ENCODE measurements around the gene ECSCR. TPM values are rescaled to one million over a fixed set of nuclear protein-coding genes. Genes with fewer than 3 reads are reported as not detected.

Gene ECSCR
- total RNA-seq, 2 experiments from 2014 or later, result not detected

DNA sequence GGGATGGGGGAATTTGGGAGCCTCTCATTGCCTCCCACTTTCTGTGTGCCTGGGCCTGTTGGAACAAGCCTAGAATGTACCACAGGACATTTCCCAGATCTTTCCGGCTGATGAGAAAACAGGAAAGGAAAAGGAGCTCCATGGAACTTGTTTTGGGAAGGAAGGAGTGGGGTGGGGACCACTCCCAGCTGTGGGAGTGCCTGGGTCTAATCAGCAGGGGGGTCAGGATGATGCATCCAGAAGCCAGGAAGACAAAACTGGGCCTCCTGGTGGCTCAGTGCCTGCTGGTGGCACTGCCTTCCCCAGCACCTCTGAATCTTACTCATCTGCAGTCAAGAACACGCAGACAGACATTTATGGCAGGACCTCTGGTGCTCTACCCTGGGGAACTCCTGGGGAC is 11.0 kb upstream of the ECSCR start:
- no peak for ATAC-seq
- H3K36me3 Mint-ChIP-seq (ENCODE audit: low read depth), result peaks cover 35% of the 10 kb centered on the region
- H3K9me3 Mint-ChIP-seq (ENCODE audit: insufficient read depth), result no peaks in the 10 kb centered on the region
- no peak for DNase-seq
- CTCF ChIA-PET, result interaction anchor here (1.7 to 3.6 kb wide), 2 partner anchors 9 to 51 kb away, joined by 7 to 13 read pairs; partner anchors contain the start of gene STING1
- peak overlapping the region; percentile 63 for H3K27ac Mint-ChIP-seq
- H3K27me3 Mint-ChIP-seq (ENCODE audit: low read depth), result no peaks in the 10 kb centered on the region
- peaks cover 75% of the 10 kb centered on the region for H3K4me1 Mint-ChIP-seq (ENCODE audit: low read depth)
- no peak overlapping the region for H3K4me3 Mint-ChIP-seq
- POLR2A ChIA-PET, result interaction anchor here (0.6 to 1.6 kb wide), 3 partner anchors 9 to 1734 kb away, joined by 3 to 5 read pairs (median 3); partner anchors contain the start of gene STING1

- peaks cover 79% of the 10 kb centered on the region for H3K4me1 Mint-ChIP-seq (ENCODE audit: low read depth)
- no peak overlapping the region for H3K4me3 Mint-ChIP-seq
- ChIA-PET CTCF (interaction anchor here (1.7 to 3.6 kb wide), 2 partner anchors 9 to 50 kb away, joined by 7 to 13 read pairs; partner anchors contain the start of gene STING1), POLR2A (interaction anchor here (0.6 to 1.6 kb wide), 2 partner anchors 9 to 1733 kb away, joined by 3 to 5 read pairs; partner anchors contain the start of gene STING1)
- H3K9me3 Mint-ChIP-seq (ENCODE audit: insufficient read depth), result no peaks in the 10 kb centered on the region
- DNase-seq, result no peak
- peaks cover 31% of the 10 kb centered on the region for H3K36me3 Mint-ChIP-seq (ENCODE audit: low read depth)
- peak overlapping the region; percentile 63 for H3K27ac Mint-ChIP-seq
- ATAC-seq, result no peak
- no peaks in the 10 kb centered on the region for H3K27me3 Mint-ChIP-seq (ENCODE audit: low read depth)
These were observed 10.6 kb upstream of the ECSCR start for GRCh38 chr5:139473105-139473504.

DNA sequence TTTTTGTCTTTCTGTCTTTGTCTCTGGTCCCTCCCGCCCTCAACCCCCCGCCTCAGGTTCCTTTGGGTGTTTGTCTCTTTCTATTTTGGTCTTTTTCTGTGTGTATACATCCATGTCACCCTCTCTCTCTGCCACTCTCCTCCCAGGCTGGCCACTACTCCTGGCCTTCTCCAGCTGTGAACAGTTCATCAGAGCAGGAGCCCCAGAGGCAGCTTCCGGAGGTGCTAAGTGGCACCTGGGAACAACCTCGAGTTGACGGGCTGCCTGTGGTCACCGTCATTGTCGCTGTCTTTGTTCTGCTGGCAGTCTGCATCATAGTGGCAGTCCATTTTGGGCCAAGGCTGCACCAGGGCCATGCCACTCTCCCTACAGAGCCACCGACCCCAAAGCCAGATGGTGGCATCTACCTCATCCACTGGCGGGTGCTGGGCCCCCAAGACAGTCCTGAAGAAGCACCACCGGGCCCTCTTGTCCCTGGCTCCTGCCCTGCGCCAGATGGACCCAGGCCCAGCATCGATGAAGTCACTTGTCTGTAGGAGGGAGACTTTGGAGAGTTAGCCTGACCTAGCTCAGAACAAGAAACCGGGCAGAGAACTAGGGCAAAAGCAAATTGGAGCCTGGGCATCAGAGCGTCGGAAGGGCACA is 10.0 kb upstream of the ECSCR start:
- peak overlapping the region; percentile 74 for H3K4me3 Mint-ChIP-seq
- H3K27me3 Mint-ChIP-seq (ENCODE audit: low read depth), result no peaks in the 10 kb centered on the region
- ChIA-PET POLR2A (no interaction called here), CTCF (interaction anchor here (1.7 kb wide), 1 partner anchor 10 kb away, joined by 7 read pairs; the partner anchor contains the start of gene STING1)
- DNase-seq, result no peak
- no peak for ATAC-seq
- H3K4me1 Mint-ChIP-seq (ENCODE audit: low read depth), result peaks cover 83% of the 10 kb centered on the region
- peaks cover 26% of the 10 kb centered on the region for H3K36me3 Mint-ChIP-seq (ENCODE audit: low read depth)
- H3K9me3 Mint-ChIP-seq (ENCODE audit: insufficient read depth), result no peaks in the 10 kb centered on the region
- peak overlapping the region; percentile 71 for H3K27ac Mint-ChIP-seq

- ChIA-PET POLR2A (interaction anchor here (1.3 to 2.1 kb wide), 3 partner anchors 8 to 11 kb away, joined by 3 to 11 read pairs (median 5); partner anchors contain the start of gene STING1), CTCF (interaction anchor here (1.4 to 1.6 kb wide), 3 partner anchors 11 to 295 kb away, joined by 3 to 7 read pairs (median 4); partner anchors contain the start of gene STING1)
- H3K27me3 Mint-ChIP-seq (ENCODE audit: low read depth), result no peaks in the 10 kb centered on the region
- H3K9me3 Mint-ChIP-seq (ENCODE audit: insufficient read depth), result no peaks in the 10 kb centered on the region
- H3K36me3 Mint-ChIP-seq (ENCODE audit: low read depth), result peaks cover 15% of the 10 kb centered on the region
- DNase-seq (peak; percentile 49), ATAC-seq (peak; percentile 85)
- peak within 1 kb of the TSS; percentile 96 for H3K27ac Mint-ChIP-seq
- H3K4me1 Mint-ChIP-seq (ENCODE audit: low read depth), result peaks cover 78% of the 10 kb centered on the region
- peak within 1 kb of the TSS; percentile 74 for H3K4me3 Mint-ChIP-seq
These were observed 8.3 kb upstream of the ECSCR start, which contains the start of gene SMIM33 for GRCh38 chr5:139470821-139471300. Gene SMIM33, plus strand, starts transcription at chr5:139471004. Its CDS starts 118 bp downstream, at chr5:139471122.

GRCh38 chr5:139468421-139468931 is 5.9 kb upstream of the ECSCR start:
- Mint-ChIP-seq H3K27me3 (ENCODE audit: low read depth) (peaks cover 7% of the 10 kb centered on the region), H3K27ac (peak overlapping the region; percentile 53), H3K4me1 (ENCODE audit: low read depth) (peaks cover 55% of the 10 kb centered on the region), H3K9me3 (ENCODE audit: insufficient read depth) (no peaks in the 10 kb centered on the region), H3K4me3 (no peak overlapping the region), H3K36me3 (ENCODE audit: low read depth) (peaks cover 2% of the 10 kb centered on the region)
- ATAC-seq (no peak), DNase-seq (no peak)
- ChIA-PET POLR2A (interaction anchor here (1.1 kb wide), 1 partner anchor 9 kb away, joined by 3 read pairs; no protein-coding TSS in a partner anchor), CTCF (interaction anchor here (0.6 kb wide), 1 partner anchor 29 kb away, joined by 3 read pairs; the partner anchor contains the start of gene DNAJC18)

GRCh38 chr5:139461698-139462097 is 845 bp downstream of the ECSCR start:
- H3K36me3 Mint-ChIP-seq (ENCODE audit: low read depth), result no peaks in the 10 kb centered on the region
- no peaks in the 10 kb centered on the region for H3K9me3 Mint-ChIP-seq (ENCODE audit: insufficient read depth)
- H3K27ac Mint-ChIP-seq, result no peak overlapping the region
- ATAC-seq (no peak), DNase-seq (no peak)
- CTCF ChIA-PET, result interaction anchor here (0.9 to 1.1 kb wide), 2 partner anchors 39 to 52 kb away, joined by 3 to 9 read pairs; no protein-coding TSS in a partner anchor
- no peak overlapping the region for H3K4me3 Mint-ChIP-seq
- H3K4me1 Mint-ChIP-seq (ENCODE audit: low read depth), result peaks cover 41% of the 10 kb centered on the region
- H3K27me3 Mint-ChIP-seq (ENCODE audit: low read depth), result peaks cover 13% of the 10 kb centered on the region
- POLR2A ChIA-PET, result interaction anchor here (0.9 kb wide), 1 partner anchor 15 kb away, joined by 4 read pairs; no protein-coding TSS in a partner anchor

DNA sequence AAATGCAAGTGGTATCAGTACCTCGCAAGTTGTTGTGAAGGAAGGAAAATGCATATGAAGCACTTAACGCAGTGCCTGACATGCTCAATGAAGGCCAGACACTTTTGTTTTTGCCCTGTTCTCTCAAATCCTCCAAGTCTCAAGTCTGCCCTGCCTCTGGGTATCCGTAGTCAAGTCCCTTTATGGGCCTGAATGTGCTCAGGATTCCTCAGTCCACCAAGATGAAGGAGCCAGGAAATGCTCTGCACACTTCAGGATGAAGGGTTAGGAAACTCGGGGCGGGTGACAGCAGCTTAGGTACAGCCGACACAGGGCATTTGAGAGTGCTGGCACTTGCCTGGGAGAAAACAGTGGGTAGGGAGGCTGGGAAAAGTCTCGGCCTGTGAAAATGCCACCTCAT is 1.4 kb downstream of the ECSCR start:
- POLR2A ChIA-PET, result no interaction called here
- CTCF ChIA-PET, result no interaction called here
- Mint-ChIP-seq H3K4me3 (no peak overlapping the region), H3K27ac (no peak overlapping the region), H3K27me3 (ENCODE audit: low read depth) (peaks cover 15% of the 10 kb centered on the region), H3K4me1 (ENCODE audit: low read depth) (peaks cover 46% of the 10 kb centered on the region), H3K9me3 (ENCODE audit: insufficient read depth) (no peaks in the 10 kb centered on the region), H3K36me3 (ENCODE audit: low read depth) (no peaks in the 10 kb centered on the region)
- DNase-seq (no peak), ATAC-seq (no peak)

DNA sequence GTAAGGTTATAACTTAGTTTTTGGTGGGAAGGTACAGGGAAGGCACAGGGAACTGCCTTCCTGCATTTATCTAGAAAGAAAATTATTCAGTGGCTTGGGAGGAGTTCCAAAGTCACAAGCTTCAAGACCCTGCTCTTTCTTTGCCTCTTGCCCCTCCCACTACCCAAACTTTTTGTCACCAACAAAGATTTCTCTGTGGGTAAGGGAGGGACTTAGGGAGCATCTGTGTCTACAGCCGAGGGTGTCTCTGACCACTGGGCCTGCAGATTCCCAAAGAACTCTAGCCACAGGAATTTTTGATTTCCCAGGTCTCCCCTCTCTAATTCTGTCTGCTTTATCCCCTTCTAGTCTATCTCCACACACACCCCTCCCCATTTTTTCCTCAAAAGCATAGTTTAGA is 2.1 kb downstream of the ECSCR start:
- no peaks in the 10 kb centered on the region for H3K36me3 Mint-ChIP-seq (ENCODE audit: low read depth)
- no peak for ATAC-seq
- DNase-seq, result no peak
- peak overlapping the region; percentile 46 for H3K27ac Mint-ChIP-seq
- no peaks in the 10 kb centered on the region for H3K9me3 Mint-ChIP-seq (ENCODE audit: insufficient read depth)
- ChIA-PET POLR2A (interaction anchor here (4.6 kb wide), 1 partner anchor 21 kb away, joined by 35 read pairs; the partner anchor contains the start of gene STING1), CTCF (interaction anchor here (1.1 to 3.6 kb wide), 3 partner anchors 32 to 54 kb away, joined by 3 to 16 read pairs (median 3); no protein-coding TSS in a partner anchor)
- H3K4me1 Mint-ChIP-seq (ENCODE audit: low read depth), result peaks cover 50% of the 10 kb centered on the region
- H3K27me3 Mint-ChIP-seq (ENCODE audit: low read depth), result peaks cover 15% of the 10 kb centered on the region
- H3K4me3 Mint-ChIP-seq, result no peak overlapping the region

GRCh38 chr5:139459451-139459934 is 3.0 kb downstream of the ECSCR start:
- peaks cover 56% of the 10 kb centered on the region for H3K4me1 Mint-ChIP-seq (ENCODE audit: low read depth)
- POLR2A ChIA-PET, result interaction anchor here (0.9 to 4.6 kb wide), 6 partner anchors 9 to 68 kb away, joined by 3 to 35 read pairs (median 4); partner anchors contain the start of genes SMIM33 and STING1
- CTCF ChIA-PET, result interaction anchor here (1.0 to 3.6 kb wide), 5 partner anchors 20 to 37 kb away, joined by 3 to 16 read pairs (median 6); partner anchors contain the start of gene STING1
- ATAC-seq (peak; percentile 0), DNase-seq (no peak)
- H3K27me3 Mint-ChIP-seq (ENCODE audit: low read depth), result peaks cover 14% of the 10 kb centered on the region
- H3K9me3 Mint-ChIP-seq (ENCODE audit: insufficient read depth), result no peaks in the 10 kb centered on the region
- no peaks in the 10 kb centered on the region for H3K36me3 Mint-ChIP-seq (ENCODE audit: low read depth)
- peak overlapping the region; percentile 97 for H3K27ac Mint-ChIP-seq
- H3K4me3 Mint-ChIP-seq, result peak overlapping the region; percentile 6

DNA sequence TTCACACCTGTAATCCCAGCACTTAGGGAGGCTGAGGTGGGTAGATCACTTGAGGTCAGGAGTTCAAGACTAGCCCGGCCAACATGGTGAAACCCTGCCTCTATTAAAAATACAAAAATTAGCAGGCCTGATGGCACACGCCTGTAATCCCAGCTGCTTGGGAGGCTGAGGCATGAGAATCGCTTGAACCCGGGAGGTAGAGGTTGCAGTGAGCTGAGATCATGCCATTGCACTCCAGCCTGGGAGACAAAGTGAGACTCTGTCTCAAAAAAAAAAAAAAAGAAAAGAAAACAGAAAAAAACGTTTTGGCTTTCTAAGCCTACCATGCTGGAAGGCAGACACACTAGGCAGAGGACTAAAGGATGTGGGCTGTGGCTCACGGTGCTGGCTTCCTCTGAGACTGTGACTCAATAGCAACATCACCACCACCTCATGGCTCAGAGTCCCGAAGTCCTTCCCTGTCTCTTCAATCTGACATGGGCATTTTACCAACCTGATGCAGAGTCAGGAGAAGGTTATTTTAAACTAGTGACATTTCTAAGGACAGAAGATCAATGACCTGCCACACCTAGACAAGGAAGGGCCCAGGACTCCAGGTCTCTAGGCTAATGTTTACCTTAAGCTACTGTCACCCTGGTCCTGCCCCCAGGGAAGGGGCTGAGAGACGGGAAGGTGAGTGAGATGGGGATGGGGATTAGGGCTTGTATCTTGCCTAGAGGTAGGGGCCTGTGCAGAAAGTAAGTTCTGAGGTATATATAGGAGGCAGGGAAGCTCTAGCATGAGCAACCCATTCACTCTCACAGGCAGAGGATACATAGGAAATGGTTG is 3.7 kb downstream of the ECSCR start:
- H3K9me3 Mint-ChIP-seq (ENCODE audit: insufficient read depth), result no peaks in the 10 kb centered on the region
- ChIA-PET CTCF (interaction anchor here (0.6 to 3.6 kb wide), 8 partner anchors 10 to 54 kb away, joined by 3 to 18 read pairs (median 5); partner anchors contain the start of gene STING1), POLR2A (interaction anchor here (0.9 to 4.6 kb wide), 7 partner anchors 9 to 67 kb away, joined by 3 to 35 read pairs (median 4); partner anchors contain the start of genes SMIM33 and STING1)
- H3K4me3 Mint-ChIP-seq, result peak overlapping the region; percentile 67
- ATAC-seq (peak; percentile 92), DNase-seq (peak; percentile 92)
- peaks cover 14% of the 10 kb centered on the region for H3K27me3 Mint-ChIP-seq (ENCODE audit: low read depth)
- peak overlapping the region; percentile 97 for H3K27ac Mint-ChIP-seq
- H3K4me1 Mint-ChIP-seq (ENCODE audit: low read depth), result peaks cover 63% of the 10 kb centered on the region
- H3K36me3 Mint-ChIP-seq (ENCODE audit: low read depth), result no peaks in the 10 kb centered on the region

Data from activated CD8-positive, alpha-beta T cell treated with anti-CD3 and anti-CD28 coated beads, Interleukin-2, amount 10 ng/mL, durations not matched to agents 7 days and 5 days (primary cell).